Testis (tissue), 3 donors: Measurements from ENCODE around the gene CSF2RB. TPM values are rescaled to one million over a fixed set of nuclear protein-coding genes. Genes with fewer than 3 reads are reported as not detected.

Experiments used
- DNase-seq: peaks from one replicate; pipeline ENCODE4 v3.0.0-alpha.2; 2019
- H3K27ac ChIP-seq, 2 donors: fragments of 200-600 bp; sonication (generic); one replicate each; pipeline ENCODE4 v1.5.1; 2019
- H3K27me3 ChIP-seq: fragments of 200-600 bp; sonication (generic); one replicate; pipeline ENCODE4 v1.5.1; 2019
- H3K36me3 ChIP-seq: fragments of 200-600 bp; sonication (generic); one replicate; pipeline ENCODE4 v1.5.1; 2017; ENCODE audit warnings: low read depth; ENCODE audit errors: missing control alignments
- H3K4me1 ChIP-seq: fragments of 200-600 bp; sonication (generic); one replicate; pipeline ENCODE4 v1.5.1; 2019
- H3K4me3 ChIP-seq, 2 donors: fragments of 200-600 bp; sonication (generic); one replicate each; pipeline ENCODE4 v1.5.1; 2017 to 2019
- H3K9me3 ChIP-seq: fragments of 200-600 bp; sonication (generic); one replicate; pipeline ENCODE4 v1.5.1; 2017
- POLR2A ChIP-seq: fragments of 450-650 bp; IDR thresholded peaks from one replicate; pipeline ENCODE4 v1.6.1; 2017; ENCODE audit warnings: antibody characterized with exemption, mild to moderate bottlenecking, moderate library complexity
- WGBS, 2 donors: methylation state at CpG; one replicate each; pipeline ENCODE4 v1.1.5; 2018; 5-methylcytosine and 5-hydroxymethylcytosine counted together
- intact Hi-C: fragments of 100-400 bp; cut with DNase I; formaldehyde crosslinking; loops from one replicate; pipeline ENCODE4 v1.15.1; 2023; ENCODE audit warnings: low total_unique reads
- polyA plus RNA-seq: library from polyadenylated mRNA; stranded (reverse); fragments of 350-450 nt; fragmentation: Illumina TruSeq; extraction: RNeasy Lipid Tissue Mini Kit (QIAGEN cat#74804); gene quantifications from one replicate; pipeline ENCODE4 v1.2.3, GENCODE V29; 2014; ENCODE audit warnings: low read depth, low replicate concordance; ENCODE audit not compliant: insufficient read depth
- total RNA-seq, 2 donors: library from RNA; depleted of rRNA; stranded (reverse); fragments of >200 nt; gene quantifications; one replicate each; pipeline ENCODE4 v1.2.3, GENCODE V29; 2016
- TF ChIP-seq, protein P1 (sequence below), 3 experiments: fragments of 450-650 bp in 2 of 3; fragments of 200-600 bp in 1 of 3; sonication (generic) in 1 of 3; IDR thresholded peaks; one replicate each; pipeline ENCODE4 v1.5.1; 2016 to 2019; ENCODE audit warnings: antibody characterized with exemption in 3 of 3, mild to moderate bottlenecking in 2 of 3, moderate library complexity in 1 of 3

The CSF2RB gene
- total and polyA plus RNA-seq, 3 donors from 2014 or later: 2.3 to 4.0 (median 2.6) TPM

DNA sequence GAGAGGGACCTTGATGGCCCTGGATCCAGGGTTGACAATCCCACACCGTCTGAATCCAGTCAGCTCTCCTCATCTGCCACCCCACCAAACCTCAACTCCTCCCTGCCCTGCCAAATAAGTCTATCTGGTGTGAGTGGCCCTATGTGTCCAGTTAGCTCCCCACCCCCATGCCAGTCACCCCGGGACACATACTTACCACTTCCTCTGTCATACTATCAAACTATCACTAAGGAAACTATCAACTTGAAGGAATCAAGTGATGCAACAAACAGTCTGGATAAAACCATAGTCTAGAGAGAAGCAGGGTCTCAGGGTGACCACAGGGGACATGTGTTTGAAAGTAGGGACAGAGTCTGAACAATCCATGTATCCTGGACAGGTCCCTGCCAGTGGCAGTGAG is 13.2 kb upstream of the CSF2RB start:
- H3K27me3 ChIP-seq: no peaks in the 10 kb centered on the region
- intact Hi-C loops: no loop called here

DNA sequence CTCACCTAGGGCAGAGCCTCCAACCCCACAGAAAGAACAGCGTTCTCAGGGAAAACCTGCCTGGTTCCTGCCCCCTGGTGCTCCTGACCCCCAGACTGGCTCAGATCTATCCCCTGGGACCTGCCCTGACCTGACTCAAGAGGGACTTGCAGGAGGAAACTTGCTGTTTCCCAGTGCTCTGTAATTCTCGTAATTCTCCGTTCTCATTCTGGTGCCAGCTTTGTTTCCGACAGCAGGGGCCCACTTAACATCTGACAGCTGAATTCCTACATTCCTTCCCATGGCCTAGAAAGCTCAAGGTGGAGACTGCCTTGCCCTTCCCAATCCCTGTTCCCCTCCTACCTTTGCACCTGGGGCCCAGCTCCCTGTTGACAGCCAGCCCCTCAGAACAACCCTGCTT is 12.5 kb upstream of the CSF2RB start:
- no peaks in the 10 kb centered on the region for H3K27me3 ChIP-seq
- H3K36me3 ChIP-seq: no peaks in the 10 kb centered on the region
- no peak overlapping the region for H3K27ac ChIP-seq
- no peaks in the 10 kb centered on the region for H3K9me3 ChIP-seq
- WGBS, 2 donors: 46 to 48% methylated on average over 4 of the region's 4 CpGs
- DNase-seq: no peak
- no peaks in the 10 kb centered on the region for H3K4me1 ChIP-seq
- no peak for TF ChIP-seq POLR2A
- TF ChIP-seq, protein P1, sequence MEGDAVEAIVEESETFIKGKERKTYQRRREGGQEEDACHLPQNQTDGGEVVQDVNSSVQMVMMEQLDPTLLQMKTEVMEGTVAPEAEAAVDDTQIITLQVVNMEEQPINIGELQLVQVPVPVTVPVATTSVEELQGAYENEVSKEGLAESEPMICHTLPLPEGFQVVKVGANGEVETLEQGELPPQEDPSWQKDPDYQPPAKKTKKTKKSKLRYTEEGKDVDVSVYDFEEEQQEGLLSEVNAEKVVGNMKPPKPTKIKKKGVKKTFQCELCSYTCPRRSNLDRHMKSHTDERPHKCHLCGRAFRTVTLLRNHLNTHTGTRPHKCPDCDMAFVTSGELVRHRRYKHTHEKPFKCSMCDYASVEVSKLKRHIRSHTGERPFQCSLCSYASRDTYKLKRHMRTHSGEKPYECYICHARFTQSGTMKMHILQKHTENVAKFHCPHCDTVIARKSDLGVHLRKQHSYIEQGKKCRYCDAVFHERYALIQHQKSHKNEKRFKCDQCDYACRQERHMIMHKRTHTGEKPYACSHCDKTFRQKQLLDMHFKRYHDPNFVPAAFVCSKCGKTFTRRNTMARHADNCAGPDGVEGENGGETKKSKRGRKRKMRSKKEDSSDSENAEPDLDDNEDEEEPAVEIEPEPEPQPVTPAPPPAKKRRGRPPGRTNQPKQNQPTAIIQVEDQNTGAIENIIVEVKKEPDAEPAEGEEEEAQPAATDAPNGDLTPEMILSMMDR (IDR thresholded peaks at IDR 0.05): no peak
- intact Hi-C loops: no loop called here
- no peak overlapping the region for H3K4me3 ChIP-seq

More for the DNA sequence above, 13.2 kb upstream of the CSF2RB start:
- H3K27ac ChIP-seq: no peak overlapping the region
- H3K36me3 ChIP-seq: no peaks in the 10 kb centered on the region
- no peaks in the 10 kb centered on the region for H3K9me3 ChIP-seq
- no peak overlapping the region for H3K4me3 ChIP-seq
- 65 to 77% methylated on average over 2 of the region's 2 CpGs for WGBS, 2 donors
- TF ChIP-seq, protein P1 (IDR thresholded peaks at IDR 0.05): no peak
- no peak for TF ChIP-seq POLR2A
- DNase-seq: no peak
- no peaks in the 10 kb centered on the region for H3K4me1 ChIP-seq

DNA sequence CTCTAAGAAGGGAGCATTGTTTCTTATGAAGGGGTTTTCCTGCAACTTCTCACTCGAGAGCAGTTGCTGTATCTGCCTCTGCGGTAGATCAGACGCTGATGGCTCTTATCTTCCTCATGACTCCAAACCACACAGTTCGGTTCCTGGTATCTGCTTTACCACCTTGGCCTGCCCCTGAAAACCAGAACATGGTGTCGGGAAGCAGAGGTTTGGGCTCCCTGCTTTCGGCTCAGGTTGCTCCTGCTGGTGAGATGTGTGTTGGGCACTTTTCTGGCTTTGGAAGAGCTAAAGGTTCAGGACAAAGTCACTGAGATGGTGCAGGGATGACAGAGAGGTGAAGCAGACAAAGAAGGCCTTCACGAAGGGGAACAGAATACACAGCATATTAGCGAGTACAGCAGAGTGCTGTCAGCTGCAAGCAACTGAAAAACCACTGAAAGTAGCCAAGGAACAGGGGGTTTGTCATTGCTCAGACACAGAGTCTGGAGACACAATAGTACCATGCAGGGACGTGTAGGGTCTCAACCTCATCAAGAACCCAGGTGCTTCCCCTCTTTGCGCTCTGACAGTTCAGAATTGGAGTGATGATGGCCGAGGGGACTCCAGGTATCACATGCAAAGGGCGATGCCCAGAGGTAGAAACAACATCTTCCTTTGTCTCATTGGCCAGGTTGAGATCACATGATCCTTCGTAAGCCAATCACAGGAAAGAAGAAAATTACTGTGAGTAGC is 11.9 kb upstream of the CSF2RB start:
- 71 to 75% methylated on average over 13 of the region's 13 CpGs for WGBS, 2 donors

DNA sequence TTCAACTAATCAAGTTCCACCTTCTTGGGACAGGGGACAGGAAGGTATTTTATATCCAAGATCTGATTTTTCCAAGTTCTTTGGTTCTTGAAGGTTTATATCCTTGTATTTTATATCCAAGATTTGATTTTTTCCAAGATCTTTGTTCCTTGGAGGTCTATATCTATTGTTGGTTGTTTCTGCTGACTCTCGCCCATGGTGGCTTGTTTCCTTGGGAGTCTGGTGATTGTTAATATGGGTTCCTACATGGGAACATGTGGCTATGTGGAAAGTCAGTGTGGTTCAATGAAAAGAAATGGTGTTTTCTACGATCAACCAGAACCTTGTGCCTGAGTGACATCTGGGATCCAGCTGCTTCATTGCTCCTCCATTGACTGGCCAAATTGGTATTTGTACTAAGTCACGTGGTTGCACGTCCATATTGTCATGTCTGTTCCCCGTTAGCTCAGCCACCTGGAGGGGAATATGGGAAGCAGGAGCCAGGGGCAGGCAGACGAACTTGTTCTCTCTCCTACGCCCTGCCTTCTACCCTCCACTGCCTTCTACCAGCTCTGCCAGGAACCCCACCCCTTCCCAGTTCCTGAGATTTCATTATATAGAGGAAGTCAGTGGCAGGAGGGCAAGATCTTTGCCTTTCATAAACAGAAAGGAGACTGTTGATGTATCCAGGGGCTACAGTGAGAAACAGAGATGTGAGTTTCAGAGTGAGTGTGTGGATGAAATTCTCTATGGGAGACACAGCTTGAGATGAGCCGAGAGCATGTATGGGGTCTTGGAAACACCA is 11.1 kb upstream of the CSF2RB start:
- DNase-seq: no peak
- H3K27me3 ChIP-seq: no peaks in the 10 kb centered on the region
- H3K27ac ChIP-seq: no peak overlapping the region
- WGBS, 2 donors: 74% methylated on average over 8 of the region's 8 CpGs
- H3K4me3 ChIP-seq: no peak overlapping the region
- intact Hi-C loops: no loop called here
- TF ChIP-seq, protein P1 (IDR thresholded peaks at IDR 0.05): no peak
- TF ChIP-seq POLR2A: no peak
- H3K9me3 ChIP-seq: no peaks in the 10 kb centered on the region
- no peaks in the 10 kb centered on the region for H3K4me1 ChIP-seq
- no peaks in the 10 kb centered on the region for H3K36me3 ChIP-seq

More for the DNA sequence above, 11.9 kb upstream of the CSF2RB start:
- Histone ChIP-seq H3K4me3 (no peak overlapping the region), H3K4me1 (no peaks in the 10 kb centered on the region), H3K9me3 (no peaks in the 10 kb centered on the region), H3K27me3 (no peaks in the 10 kb centered on the region), H3K27ac (no peak overlapping the region), H3K36me3 (no peaks in the 10 kb centered on the region)
- TF ChIP-seq, protein P1 (IDR thresholded peaks at IDR 0.05): no peak
- no peak for TF ChIP-seq POLR2A
- intact Hi-C loops: no loop called here
- DNase-seq: no peak
